ENCODE data around the gene RTL10. TPM values are rescaled to one million over a fixed set of nuclear protein-coding genes. Genes with fewer than 3 reads are reported as not detected.

Gene RTL10
- total and polyA plus RNA-seq, 10 of the 15 experiments (the other 5 are each of a cell fraction or from before 2014, with no cell fraction given): 5.3 to 18.1 (median 10.3) TPM

DNA sequence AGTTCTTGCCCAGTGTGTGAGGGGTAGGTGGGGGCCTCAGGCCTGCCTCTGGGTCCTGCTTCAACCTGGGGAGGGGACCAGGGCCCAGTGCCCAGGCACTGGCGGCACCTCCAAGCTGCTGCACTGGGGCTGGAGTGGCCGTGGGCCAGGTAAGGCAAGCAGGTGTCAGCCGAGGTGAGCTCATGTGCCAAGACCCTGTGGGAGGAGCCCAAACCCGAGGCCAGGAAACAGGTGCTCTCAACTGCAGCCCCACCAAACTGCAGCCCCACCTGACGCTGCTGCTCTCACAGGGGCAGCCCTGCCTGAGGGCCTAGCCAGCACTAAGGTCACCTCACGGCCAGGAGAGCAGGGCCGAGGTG, 18.1 kb upstream of the RTL10 start:
- CTCF ChIA-PET: no interaction called here
- in situ Hi-C loops (cut with MboI): no loop called here
- no peak overlapping the region for H3K9ac ChIP-seq (ENCODE audit: control insufficient read depth, insufficient read depth, low read length)
- POLR2A ChIA-PET: no interaction called here
- H3K4me3 ChIP-seq: no peak overlapping the region
- FAIRE-seq: no peak
- H3K36me3 ChIP-seq (ENCODE audit: control insufficient read depth in 2 of 2, insufficient read depth in 2 of 2, low read length in 1 of 2): no peaks in the 10 kb centered on the region
- BruUV-seq (replicated peaks): no TSS peak
- no peak overlapping the region for H2AFZ ChIP-seq (ENCODE audit: control insufficient read depth, low read depth, low read length)
- no peaks in the 10 kb centered on the region for H4K20me1 ChIP-seq (ENCODE audit: control insufficient read depth, insufficient read depth)
- 12% methylated on average over 5 of the region's 7 CpGs for WGBS (ENCODE audit: insufficient coverage, insufficient replicate concordance, low lambda C conversion rate, missing lambda C conversion rate)
- H3K27ac ChIP-seq (ENCODE audit: control insufficient read depth, insufficient read depth): no peak overlapping the region
- H3K4me1 ChIP-seq (ENCODE audit: control insufficient read depth, insufficient read depth, low read length): no peaks in the 10 kb centered on the region
- DNase-seq (ENCODE audit: low read depth, low spot score): no peak
- H3K9me3 ChIP-seq (replicated peaks; ENCODE audit: control insufficient read depth, insufficient read depth, low read length): no peaks in the 10 kb centered on the region
- H3K27me3 ChIP-seq (replicated peaks in 1 of 2; ENCODE audit: control insufficient read depth in 2 of 2, insufficient read depth in 2 of 2, low read length in 1 of 2): no peaks in the 10 kb centered on the region
- H3K4me2 ChIP-seq (ENCODE audit: control insufficient read depth, insufficient read depth): no peak overlapping the region
- RAD21 ChIA-PET (ENCODE audit: unreplicated experiment): no interaction called here
- intact Hi-C loops (cut with micrococcal nuclease; ENCODE audit: unreplicated experiment): no loop called here
- no peaks in the 10 kb centered on the region for H3K79me2 ChIP-seq (ENCODE audit: control insufficient read depth, insufficient read depth, low read length)
- ATAC-seq: no peak
- no peak for TF ChIP-seq SMAD5 (IDR thresholded peaks at IDR 0.05; ENCODE audit: low read depth)
- TF ChIP-seq SIN3A (IDR thresholded peaks at IDR 0.05; ENCODE audit: low read depth, low read length): no peak
- TF ChIP-seq POLR2AphosphoS5 (IDR thresholded peaks at IDR 0.05; ENCODE audit: low read length): no peak
- TF ChIP-seq NRF1 (conservative IDR thresholded peaks at IDR 0.05; ENCODE audit: low read depth, low read length): no peak
- TF ChIP-seq, protein P1, sequence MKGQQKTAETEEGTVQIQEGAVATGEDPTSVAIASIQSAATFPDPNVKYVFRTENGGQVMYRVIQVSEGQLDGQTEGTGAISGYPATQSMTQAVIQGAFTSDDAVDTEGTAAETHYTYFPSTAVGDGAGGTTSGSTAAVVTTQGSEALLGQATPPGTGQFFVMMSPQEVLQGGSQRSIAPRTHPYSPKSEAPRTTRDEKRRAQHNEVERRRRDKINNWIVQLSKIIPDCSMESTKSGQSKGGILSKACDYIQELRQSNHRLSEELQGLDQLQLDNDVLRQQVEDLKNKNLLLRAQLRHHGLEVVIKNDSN (IDR thresholded peaks at IDR 0.05; ENCODE audit: borderline replicate concordance, extremely low read length, insufficient read depth, low read depth, low read length): no peak
- no peak for TF ChIP-seq JUND (IDR thresholded peaks at IDR 0.05; ENCODE audit: low read depth, low read length)
- TF ChIP-seq EGR1 (IDR thresholded peaks at IDR 0.05; ENCODE audit: borderline replicate concordance in 1 of 2, low read depth in 2 of 2, low read length in 2 of 2): no peak
- TF ChIP-seq EED (IDR thresholded peaks at IDR 0.05; ENCODE audit: low read depth): no peak
- TF ChIP-seq TCF3 (IDR thresholded peaks at IDR 0.05; ENCODE audit: borderline replicate concordance, insufficient read depth, low read depth, low read length): no peak
- TF ChIP-seq NFIC (IDR thresholded peaks at IDR 0.05; ENCODE audit: low read depth, low read length): no peak
- no peak for TF ChIP-seq TARDBP (IDR thresholded peaks at IDR 0.05; ENCODE audit: borderline replicate concordance)
- no peak for TF ChIP-seq KDM1A (IDR thresholded peaks at IDR 0.05; ENCODE audit: borderline replicate concordance)
- TF ChIP-seq SUZ12 (IDR thresholded peaks at IDR 0.05; ENCODE audit: unreplicated experiment): no peak
- no peak for TF ChIP-seq SMC3 (IDR thresholded peaks at IDR 0.05; ENCODE audit: borderline replicate concordance, low read length)
- no peak for TF ChIP-seq ESRRA (IDR thresholded peaks at IDR 0.05; ENCODE audit: low read length)
- TF ChIP-seq HCFC1 (IDR thresholded peaks at IDR 0.05; ENCODE audit: low read length): no peak
- TF ChIP-seq FOXK2 (IDR thresholded peaks at IDR 0.05): no peak
- TF ChIP-seq ZNF207 (IDR thresholded peaks at IDR 0.05; ENCODE audit: borderline replicate concordance): no peak
- SMC1A ChIA-PET (ENCODE audit: uncharacterized antibody, unreplicated experiment): no interaction called here
